Fibroblast of the aortic adventitia (primary cell): ENCODE measurements around the gene MTO1. TPM values are rescaled to one million over a fixed set of nuclear protein-coding genes. Genes with fewer than 3 reads are reported as not detected.

Experiments used
- DNase-seq: peaks from one replicate; pipeline ENCODE4 v3.0.0-alpha.2; 2010; ENCODE audit warnings: low read depth
- H3K4me3 ChIP-seq: 2 replicates; pipeline ENCODE4 v1.5.1; 2011; ENCODE audit warnings: low read depth, mild to moderate bottlenecking, control low read depth, low read length, moderate library complexity
- total RNA-seq: library from RNA; depleted of rRNA; stranded (reverse); fragments of >200 nt; gene quantifications from 2 replicates; pipeline ENCODE4 v1.2.3, GENCODE V29; 2012; ENCODE audit warnings: low replicate concordance
- TF ChIP-seq, protein P1 (sequence below): IDR thresholded peaks from 2 replicates; pipeline ENCODE4 v1.5.1; 2011; ENCODE audit warnings: mild to moderate bottlenecking, low read length, control low read depth, inconsistent platforms; ENCODE audit not compliant: insufficient read depth

The MTO1 gene, protein sequence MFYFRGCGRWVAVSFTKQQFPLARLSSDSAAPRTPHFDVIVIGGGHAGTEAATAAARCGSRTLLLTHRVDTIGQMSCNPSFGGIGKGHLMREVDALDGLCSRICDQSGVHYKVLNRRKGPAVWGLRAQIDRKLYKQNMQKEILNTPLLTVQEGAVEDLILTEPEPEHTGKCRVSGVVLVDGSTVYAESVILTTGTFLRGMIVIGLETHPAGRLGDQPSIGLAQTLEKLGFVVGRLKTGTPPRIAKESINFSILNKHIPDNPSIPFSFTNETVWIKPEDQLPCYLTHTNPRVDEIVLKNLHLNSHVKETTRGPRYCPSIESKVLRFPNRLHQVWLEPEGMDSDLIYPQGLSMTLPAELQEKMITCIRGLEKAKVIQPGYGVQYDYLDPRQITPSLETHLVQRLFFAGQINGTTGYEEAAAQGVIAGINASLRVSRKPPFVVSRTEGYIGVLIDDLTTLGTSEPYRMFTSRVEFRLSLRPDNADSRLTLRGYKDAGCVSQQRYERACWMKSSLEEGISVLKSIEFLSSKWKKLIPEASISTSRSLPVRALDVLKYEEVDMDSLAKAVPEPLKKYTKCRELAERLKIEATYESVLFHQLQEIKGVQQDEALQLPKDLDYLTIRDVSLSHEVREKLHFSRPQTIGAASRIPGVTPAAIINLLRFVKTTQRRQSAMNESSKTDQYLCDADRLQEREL
- 33.5 and 36.9 TPM in 2 replicates for total RNA-seq

DNA sequence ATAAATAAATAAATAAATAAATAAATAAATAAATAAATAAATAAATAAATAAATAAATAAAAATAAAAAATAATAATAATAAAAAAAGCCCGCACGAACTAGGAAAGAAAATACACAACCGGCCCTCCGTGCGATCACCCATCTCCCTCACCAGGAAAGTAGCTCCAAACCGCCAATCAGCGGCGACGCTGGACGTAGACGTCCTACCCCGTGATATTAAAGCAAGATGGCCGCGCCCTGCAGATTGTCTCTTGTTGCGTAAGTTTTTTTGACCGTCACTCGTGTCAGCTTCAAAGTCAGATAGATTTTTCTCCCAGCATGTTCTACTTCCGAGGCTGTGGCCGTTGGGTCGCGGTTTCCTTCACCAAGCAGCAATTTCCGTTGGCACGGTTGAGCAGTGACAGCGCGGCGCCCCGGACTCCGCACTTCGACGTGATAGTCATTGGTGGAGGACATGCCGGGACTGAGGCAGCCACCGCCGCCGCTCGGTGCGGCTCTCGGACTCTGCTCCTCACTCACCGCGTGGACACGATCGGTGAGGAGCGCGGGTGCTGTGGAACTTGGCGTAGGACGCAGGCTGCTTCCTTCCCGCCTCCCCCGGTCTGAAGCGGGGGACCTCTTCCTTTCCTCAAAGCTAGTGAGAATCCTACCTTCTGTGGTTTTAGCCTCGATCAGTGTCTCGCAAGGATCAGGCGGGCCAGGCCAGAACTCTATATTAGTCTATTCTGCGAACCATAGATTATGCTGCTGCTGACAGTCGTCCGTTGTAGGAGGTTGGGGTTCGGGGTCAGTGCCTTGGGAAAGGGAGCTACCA is at the start of gene MTO1:
TSS of gene MTO1 (plus strand) at position 201 of the 814 bp plus-strand sequence. CDS start at position 319, 118 bp downstream.
- peak; percentile 94 for DNase-seq
- TF ChIP-seq, protein P1, sequence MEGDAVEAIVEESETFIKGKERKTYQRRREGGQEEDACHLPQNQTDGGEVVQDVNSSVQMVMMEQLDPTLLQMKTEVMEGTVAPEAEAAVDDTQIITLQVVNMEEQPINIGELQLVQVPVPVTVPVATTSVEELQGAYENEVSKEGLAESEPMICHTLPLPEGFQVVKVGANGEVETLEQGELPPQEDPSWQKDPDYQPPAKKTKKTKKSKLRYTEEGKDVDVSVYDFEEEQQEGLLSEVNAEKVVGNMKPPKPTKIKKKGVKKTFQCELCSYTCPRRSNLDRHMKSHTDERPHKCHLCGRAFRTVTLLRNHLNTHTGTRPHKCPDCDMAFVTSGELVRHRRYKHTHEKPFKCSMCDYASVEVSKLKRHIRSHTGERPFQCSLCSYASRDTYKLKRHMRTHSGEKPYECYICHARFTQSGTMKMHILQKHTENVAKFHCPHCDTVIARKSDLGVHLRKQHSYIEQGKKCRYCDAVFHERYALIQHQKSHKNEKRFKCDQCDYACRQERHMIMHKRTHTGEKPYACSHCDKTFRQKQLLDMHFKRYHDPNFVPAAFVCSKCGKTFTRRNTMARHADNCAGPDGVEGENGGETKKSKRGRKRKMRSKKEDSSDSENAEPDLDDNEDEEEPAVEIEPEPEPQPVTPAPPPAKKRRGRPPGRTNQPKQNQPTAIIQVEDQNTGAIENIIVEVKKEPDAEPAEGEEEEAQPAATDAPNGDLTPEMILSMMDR, result no peak

DNA sequence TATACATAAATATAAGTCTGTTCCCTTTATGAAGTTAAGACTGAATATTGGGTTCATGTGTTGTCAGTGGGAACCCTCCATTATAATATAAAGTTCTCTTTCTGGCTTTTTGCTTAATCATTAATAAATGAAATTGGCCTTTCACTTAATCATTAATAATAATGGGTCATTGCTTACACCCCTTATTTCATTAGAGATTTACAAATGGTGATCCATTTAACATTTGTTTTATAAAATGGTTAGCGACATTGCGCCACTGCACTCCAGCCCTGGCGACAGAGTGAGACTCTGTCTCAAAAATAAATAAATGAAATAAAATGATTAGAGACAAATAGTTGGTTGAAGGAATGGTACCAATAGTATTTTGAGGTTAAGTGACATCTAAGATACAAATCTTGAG is 48.4 kb upstream of the MTO1 start:
- no peak overlapping the region for H3K4me3 ChIP-seq
- no peak for DNase-seq
- TF ChIP-seq, protein P1, result no peak

More for the DNA sequence above, at the start of gene MTO1:
- peak within 1 kb of the TSS; percentile 78 for H3K4me3 ChIP-seq

DNA sequence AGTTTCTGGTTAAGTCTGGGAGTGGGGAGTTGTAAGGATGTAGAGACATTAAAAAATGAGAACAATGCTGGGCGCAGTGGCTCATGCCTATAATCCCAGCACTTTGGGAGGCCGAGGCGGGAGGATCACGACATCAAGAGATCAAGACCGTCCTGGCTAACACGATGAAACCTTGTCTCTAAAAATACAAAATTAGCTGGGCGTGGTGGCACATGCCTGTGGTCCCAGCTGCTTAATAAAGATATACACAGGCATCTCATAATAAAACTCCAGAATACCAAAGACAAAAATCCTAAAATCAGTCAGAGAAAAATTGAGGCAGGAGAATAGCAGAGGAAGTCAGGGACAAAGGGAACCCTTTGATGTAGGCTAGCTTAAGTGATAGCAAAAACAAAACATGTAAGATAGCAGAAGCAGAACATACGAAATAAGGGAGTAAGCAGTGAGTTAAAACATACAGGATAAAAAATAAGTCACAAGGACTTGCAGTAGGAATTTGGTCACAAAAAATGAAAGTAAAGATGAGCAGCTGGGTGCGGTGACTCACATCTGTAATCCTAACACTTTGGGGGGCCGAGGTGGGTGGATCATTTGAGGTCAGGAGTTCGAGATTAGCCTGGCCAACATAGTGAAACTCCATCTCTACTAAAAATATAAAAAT is 43.3 kb upstream of the MTO1 start:
- DNase-seq, result no peak
- TF ChIP-seq, protein P1, result no peak
- H3K4me3 ChIP-seq, result no peak overlapping the region

DNA sequence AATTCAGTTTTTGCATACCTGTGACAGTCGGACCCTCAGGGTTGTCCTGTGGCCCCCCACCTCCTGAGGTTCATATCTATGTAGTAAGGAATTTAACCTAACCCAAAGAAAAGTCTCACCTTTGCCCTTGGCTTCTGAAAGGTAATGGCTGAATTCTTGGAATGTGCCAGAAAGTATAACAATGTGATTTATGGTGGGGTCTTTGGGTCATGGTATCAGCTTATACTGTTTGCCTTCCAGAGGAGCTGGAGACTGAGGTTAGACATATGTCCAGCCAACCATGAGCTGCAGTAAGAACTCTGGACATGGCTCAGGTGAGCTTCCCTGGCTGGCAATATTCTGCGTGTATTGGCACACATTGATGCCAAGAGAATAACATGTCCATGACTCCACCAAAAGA is 40.0 kb upstream of the MTO1 start:
- DNase-seq, result no peak
- TF ChIP-seq, protein P1, result no peak
- no peak overlapping the region for H3K4me3 ChIP-seq

DNA sequence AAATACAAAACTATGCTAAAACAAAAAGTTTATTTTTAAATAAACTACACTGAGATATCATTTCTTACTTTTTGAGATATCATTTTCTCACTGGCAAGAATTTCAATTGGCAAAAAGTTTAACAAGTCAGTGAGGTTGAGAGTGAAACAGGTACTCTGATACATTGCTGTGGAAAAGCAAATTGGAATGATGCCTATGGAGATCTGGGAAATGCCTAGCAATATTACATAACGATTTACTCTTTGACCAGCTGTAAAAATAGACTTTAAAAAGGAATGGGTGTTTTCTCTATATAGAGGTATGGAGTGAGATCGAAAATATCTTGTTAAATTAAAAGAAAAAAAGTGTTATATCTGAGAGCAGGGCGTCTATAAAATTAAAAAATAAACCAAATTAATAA is 26.3 kb upstream of the MTO1 start:
- no peak overlapping the region for H3K4me3 ChIP-seq
- TF ChIP-seq, protein P1, result no peak
- no peak for DNase-seq

DNA sequence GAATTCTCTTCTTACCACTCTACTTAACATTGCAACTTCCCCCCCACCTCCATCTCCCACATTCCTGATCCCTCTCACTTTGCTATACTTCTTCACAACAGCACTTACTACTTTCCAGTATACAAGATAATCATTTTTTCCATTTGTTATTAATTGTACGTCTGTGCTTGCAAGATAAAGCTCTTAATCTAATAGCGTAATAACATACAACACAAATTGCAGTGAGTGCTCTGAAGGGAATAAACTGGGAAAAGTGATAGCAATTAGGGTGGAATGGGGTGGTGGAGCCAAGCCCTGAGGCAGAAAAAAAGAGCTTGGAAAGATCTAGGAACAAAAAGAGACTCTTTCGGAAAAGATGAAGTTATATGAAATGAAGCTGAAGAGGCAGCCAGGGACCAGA is 18.0 kb upstream of the MTO1 start:
- DNase-seq, result no peak
- H3K4me3 ChIP-seq, result no peak overlapping the region
- TF ChIP-seq, protein P1, result no peak
